Liver (tissue), 3 donors: ENCODE measurements around the gene COBL.

Experiments
- EGR1 ChIP-seq, 2 donors: IDR thresholded peaks; 2 replicates each; pipeline ENCODE4 v1.6.1; 2016 to 2018; ENCODE audit warnings: antibody characterized with exemption in 2 of 2, low read depth in 2 of 2
- JUND ChIP-seq, 2 donors: IDR thresholded peaks; 2 replicates each; pipeline ENCODE4 v1.6.1; 2016; ENCODE audit warnings: antibody characterized with exemption in 2 of 2
- RXRA ChIP-seq, 2 donors: IDR thresholded peaks; 2 replicates each; pipeline ENCODE4 v1.6.1; 2017 to 2018; ENCODE audit warnings: antibody characterized with exemption in 2 of 2, mild to moderate bottlenecking in 1 of 2
- SP1 ChIP-seq: IDR thresholded peaks from 2 replicates; pipeline ENCODE4 v1.6.1; 2018; ENCODE audit warnings: antibody characterized with exemption, mild to moderate bottlenecking
- TF ChIP-seq, protein P1 (sequence below): fragments of 150-350 bp; IDR thresholded peaks from 2 replicates; pipeline ENCODE4 v1.5.1; 2017; ENCODE audit warnings: improper control_type of control experiment, low read depth, low read length; ENCODE audit not compliant: missing input control
- TF ChIP-seq, protein P2 (sequence below): IDR thresholded peaks from 2 replicates; pipeline ENCODE4 v1.6.1; 2016; ENCODE audit warnings: antibody characterized with exemption
- TF ChIP-seq, protein P3 (sequence below): IDR thresholded peaks from 2 replicates; pipeline ENCODE4 v1.6.1; 2016; ENCODE audit warnings: antibody characterized with exemption, mild to moderate bottlenecking
- donor health status: healthy.
- donor health status: healthy.

DNA sequence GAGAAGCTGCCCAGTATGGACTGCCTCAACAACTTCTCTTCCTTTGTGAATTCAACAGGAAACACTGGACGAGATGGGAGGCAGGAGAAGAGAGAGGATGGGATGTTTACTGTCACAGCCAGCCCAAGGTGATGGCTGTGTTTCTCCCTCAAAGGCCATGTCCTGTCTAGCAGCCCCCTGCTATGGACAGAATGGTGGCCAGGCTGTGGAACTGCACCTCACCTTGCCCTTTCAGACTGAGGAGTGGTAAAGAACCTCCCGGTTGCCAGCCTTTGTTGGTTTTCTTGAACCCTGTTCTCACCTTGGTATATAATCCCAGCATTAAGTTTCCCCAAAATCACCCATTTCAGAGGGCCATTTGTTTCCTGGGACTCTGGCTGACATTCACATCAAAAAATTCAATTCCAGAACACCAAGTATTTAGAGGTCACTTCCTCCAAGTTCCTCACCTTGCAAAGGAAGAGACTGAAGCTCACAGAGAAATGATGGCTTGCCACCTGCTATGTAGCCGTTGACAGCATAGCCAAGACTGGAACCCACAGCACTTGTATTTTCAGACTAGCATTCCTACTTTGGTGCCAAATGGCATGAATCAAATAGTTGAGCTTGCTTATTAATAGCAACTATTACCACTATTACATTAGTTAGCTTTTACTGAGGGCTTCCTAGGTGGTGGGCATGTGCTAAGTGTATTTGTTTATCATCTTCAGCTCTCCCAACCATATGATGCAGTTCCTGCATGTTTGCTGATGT, 309.9 kb downstream of the COBL start:
- TF ChIP-seq, protein P1, sequence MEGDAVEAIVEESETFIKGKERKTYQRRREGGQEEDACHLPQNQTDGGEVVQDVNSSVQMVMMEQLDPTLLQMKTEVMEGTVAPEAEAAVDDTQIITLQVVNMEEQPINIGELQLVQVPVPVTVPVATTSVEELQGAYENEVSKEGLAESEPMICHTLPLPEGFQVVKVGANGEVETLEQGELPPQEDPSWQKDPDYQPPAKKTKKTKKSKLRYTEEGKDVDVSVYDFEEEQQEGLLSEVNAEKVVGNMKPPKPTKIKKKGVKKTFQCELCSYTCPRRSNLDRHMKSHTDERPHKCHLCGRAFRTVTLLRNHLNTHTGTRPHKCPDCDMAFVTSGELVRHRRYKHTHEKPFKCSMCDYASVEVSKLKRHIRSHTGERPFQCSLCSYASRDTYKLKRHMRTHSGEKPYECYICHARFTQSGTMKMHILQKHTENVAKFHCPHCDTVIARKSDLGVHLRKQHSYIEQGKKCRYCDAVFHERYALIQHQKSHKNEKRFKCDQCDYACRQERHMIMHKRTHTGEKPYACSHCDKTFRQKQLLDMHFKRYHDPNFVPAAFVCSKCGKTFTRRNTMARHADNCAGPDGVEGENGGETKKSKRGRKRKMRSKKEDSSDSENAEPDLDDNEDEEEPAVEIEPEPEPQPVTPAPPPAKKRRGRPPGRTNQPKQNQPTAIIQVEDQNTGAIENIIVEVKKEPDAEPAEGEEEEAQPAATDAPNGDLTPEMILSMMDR: no peak
- no peak for TF ChIP-seq JUND (IDR thresholded peaks at IDR 0.05)
- TF ChIP-seq, protein P2, sequence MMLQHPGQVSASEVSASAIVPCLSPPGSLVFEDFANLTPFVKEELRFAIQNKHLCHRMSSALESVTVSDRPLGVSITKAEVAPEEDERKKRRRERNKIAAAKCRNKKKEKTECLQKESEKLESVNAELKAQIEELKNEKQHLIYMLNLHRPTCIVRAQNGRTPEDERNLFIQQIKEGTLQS: no peak
- no peak for TF ChIP-seq RXRA (IDR thresholded peaks at IDR 0.05)
- no peak for TF ChIP-seq SP1
- TF ChIP-seq, protein P3, sequence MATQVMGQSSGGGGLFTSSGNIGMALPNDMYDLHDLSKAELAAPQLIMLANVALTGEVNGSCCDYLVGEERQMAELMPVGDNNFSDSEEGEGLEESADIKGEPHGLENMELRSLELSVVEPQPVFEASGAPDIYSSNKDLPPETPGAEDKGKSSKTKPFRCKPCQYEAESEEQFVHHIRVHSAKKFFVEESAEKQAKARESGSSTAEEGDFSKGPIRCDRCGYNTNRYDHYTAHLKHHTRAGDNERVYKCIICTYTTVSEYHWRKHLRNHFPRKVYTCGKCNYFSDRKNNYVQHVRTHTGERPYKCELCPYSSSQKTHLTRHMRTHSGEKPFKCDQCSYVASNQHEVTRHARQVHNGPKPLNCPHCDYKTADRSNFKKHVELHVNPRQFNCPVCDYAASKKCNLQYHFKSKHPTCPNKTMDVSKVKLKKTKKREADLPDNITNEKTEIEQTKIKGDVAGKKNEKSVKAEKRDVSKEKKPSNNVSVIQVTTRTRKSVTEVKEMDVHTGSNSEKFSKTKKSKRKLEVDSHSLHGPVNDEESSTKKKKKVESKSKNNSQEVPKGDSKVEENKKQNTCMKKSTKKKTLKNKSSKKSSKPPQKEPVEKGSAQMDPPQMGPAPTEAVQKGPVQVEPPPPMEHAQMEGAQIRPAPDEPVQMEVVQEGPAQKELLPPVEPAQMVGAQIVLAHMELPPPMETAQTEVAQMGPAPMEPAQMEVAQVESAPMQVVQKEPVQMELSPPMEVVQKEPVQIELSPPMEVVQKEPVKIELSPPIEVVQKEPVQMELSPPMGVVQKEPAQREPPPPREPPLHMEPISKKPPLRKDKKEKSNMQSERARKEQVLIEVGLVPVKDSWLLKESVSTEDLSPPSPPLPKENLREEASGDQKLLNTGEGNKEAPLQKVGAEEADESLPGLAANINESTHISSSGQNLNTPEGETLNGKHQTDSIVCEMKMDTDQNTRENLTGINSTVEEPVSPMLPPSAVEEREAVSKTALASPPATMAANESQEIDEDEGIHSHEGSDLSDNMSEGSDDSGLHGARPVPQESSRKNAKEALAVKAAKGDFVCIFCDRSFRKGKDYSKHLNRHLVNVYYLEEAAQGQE: no peak
- no peak for TF ChIP-seq EGR1 (IDR thresholded peaks at IDR 0.05; ENCODE audit: low read depth in 2 of 2)
